Placental epithelial cell (primary cell): ENCODE results near the gene SCGB2B2. TPM values are rescaled to one million over a fixed set of nuclear protein-coding genes. Genes with fewer than 3 reads are reported as not detected.

ENCODE experiments used
- small RNA-seq: library from RNA; depleted of rRNA; stranded (forward); fragments of <200 nt; gene quantifications from one replicate; pipeline ENCODE3, GENCODE V24; 2012
- total RNA-seq: library from RNA; depleted of rRNA; stranded (reverse); fragments of >200 nt; gene quantifications from 2 replicates; pipeline ENCODE4 v1.2.3, GENCODE V29; 2012

Gene SCGB2B2, protein sequence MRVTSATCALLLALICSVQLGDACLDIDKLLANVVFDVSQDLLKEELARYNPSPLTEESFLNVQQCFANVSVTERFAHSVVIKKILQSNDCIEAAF
- total RNA-seq, result 0.22 and 0.79 TPM in 2 replicates

DNA sequence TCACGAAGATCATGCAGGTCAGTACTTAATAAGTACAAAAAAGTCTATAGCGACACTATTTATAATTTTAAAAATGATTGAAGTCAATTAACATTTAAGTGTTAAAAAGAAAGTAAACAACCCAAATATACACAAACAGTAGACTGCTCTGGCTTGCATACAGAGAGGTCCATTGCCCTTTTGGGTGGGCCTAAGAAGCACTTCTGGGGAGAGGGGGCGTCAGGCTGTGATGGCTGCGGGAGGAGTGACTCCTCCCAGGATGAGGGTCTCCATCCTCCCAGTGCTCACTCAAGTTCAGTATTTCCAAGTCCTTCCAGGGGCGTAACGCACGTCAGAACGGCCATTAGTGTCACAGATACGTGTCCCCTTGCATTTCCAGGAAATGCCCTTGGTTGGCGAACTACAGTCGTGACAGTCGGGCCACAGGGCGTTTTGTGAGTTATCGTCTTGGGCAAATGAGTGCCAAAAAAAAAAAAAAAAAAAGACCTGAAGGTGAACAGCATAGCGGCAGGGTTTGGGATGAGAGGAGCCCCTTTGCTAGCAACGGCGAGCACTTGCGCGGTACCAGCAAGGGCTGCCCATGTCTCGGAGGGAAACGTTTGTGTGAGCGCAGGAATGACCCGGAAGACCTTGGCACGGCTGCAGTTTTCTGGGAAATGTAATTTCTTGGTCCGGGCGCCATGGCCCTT lies at the start of gene SCGB2B2:
SCGB2B2 (minus strand) TSS at position 463 of the 689 bp plus-strand sequence. CDS start 82,596 bp downstream, outside the sequence.

DNA sequence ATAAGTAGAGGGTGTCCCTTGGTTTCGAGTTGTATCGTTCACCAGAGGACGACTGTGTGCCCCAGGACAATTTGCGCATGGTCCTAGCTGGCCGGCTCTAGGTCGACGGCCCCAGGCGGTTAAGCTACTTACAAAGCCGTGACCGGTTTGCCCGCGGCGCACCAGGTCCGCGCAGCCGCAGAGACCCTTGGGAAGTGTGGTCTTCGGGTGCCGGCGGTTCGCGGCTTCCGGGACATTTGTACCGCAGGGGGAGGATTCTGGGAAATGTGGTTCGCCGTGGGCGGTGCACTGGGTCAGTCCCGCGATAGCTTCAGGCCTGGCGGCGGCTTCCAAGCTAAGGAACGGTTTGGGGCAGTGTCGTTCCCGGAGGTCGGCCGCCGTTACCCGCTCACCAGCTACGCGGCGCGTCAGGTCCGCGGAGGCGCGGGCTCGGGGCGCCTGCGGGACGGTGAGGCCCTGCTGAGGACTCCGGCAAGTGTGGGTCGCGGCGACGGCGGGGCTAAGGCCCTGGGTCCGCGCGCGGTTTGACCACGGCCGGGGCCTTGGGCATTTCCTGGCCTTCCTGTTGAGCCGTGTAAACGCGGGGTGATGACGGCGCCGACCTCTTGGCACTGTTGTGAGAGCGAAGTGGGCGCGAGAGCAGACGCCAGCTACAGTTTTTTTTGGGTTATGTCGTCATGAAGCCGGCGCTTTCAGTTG lies 576 bp upstream of the SCGB2B2 start, which contains the start of gene ZNF302:
ZNF302 (plus strand) TSS at position 293 of the 699 bp plus-strand sequence. CDS start 1,127 bp downstream, outside the sequence.

Small RNAs within 50 kb of the gene (small RNA-seq; reads per million reads assigned to genes)
- not detected for gene RF00611

Other genes starting within 250 kb of the SCGB2B2 start
- gene UBA2, start 248.8 kb downstream of the SCGB2B2 start, total RNA-seq, result 75.8 and 80.6 TPM in 2 replicates
- 34.2 and 41.3 TPM in 2 replicates for gene WTIP, start 195.4 kb downstream of the SCGB2B2 start, total RNA-seq
- 11.5 and 21.2 TPM in 2 replicates for gene ZNF302, start 519 bp upstream of the SCGB2B2 start, total RNA-seq
- gene ZNF181, start 57.1 kb upstream of the SCGB2B2 start, total RNA-seq, result 8.9 and 14.9 TPM in 2 replicates
- 8.4 and 11.4 TPM in 2 replicates for gene ZNF599, start 96.1 kb upstream of the SCGB2B2 start, total RNA-seq
- gene ZNF30, start 249.7 kb upstream of the SCGB2B2 start, total RNA-seq, result 1.6 and 2.4 TPM in 2 replicates